ENCODE data around the gene ASPHD2. TPM values are rescaled to one million over a fixed set of nuclear protein-coding genes. Genes with fewer than 3 reads are reported as not detected.

The ASPHD2 gene
- total and polyA plus RNA-seq, 2 of the 13 experiments (the other 11 are each of a cell fraction or from before 2014, with no cell fraction given): 0.04 TPM

DNA sequence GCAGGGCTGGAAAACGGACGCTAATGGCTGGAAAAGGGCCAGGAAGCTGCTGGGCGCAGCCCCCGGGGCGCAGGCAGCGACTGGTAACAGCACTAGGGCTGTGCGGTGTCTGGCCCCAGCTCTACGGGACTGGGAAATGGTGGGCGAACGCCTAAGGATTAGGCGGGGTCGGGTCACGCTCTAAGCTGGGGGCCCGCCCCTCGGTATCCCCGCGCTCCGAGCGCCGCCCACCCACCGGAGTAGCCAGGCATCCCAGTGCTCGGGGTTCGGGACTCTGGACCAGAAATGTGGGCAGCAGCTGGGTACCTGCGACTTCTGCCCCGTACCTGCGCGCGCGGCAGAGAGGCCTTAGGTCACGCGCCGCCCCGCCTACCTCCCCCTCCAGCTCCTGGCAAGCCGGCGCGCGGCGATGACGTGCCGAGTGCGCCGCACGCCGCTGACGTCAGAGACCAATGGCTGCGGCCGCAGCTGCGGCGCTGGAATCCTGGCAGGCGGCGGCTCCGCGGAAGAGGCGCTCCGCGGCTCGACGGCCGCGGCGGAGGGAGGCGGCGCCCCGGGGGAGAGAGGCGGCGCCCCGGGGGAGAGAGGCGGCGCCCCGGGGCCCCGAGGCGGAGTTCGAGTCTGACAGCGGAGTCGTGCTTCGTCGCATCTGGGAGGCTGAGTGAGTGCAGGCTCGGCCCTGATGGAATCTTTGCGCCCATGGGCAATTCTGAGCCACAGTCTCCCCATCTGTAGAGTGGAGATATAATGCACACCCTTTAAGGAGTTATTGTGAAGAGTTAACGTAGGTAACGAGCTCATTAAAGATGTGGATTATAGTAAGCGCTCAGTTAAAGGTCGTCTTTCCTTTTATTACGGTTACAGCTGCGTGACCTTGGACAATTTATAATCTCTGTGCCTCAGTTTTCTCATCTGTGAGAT, 54.6 kb downstream of the ASPHD2 start, which contains the start of the genes HPS4 and SRRD (continued):
- TF ChIP-seq DZIP1 (CRISPR knock-in tag; IDR thresholded peaks at IDR 0.05) (0 out of 2 replicates have a peak, but pooled peaks have one; percentile 61), RBAK (CRISPR knock-in tag; IDR thresholded peaks at IDR 0.05) (no peak), YEATS4 (CRISPR knock-in tag; IDR thresholded peaks at IDR 0.05; ENCODE audit: borderline replicate concordance) (peak; percentile 95), POGZ (CRISPR knock-in tag; IDR thresholded peaks at IDR 0.05) (peak; percentile 82), ZNF329 (CRISPR knock-in tag; IDR thresholded peaks at IDR 0.05; ENCODE audit: low read depth) (peak; percentile 20; the same call in 1 of the 2 replicates), POLR2A (IDR thresholded peaks at IDR 0.05; ENCODE audit: insufficient read depth in 1 of 2, low read depth in 2 of 2, low read length in 2 of 2) (peak; percentile 80 to 96), FOXJ3 (CRISPR knock-in tag; IDR thresholded peaks at IDR 0.05; ENCODE audit: borderline replicate concordance) (no peak), ZNF788 (CRISPR knock-in tag; IDR thresholded peaks at IDR 0.05; ENCODE audit: borderline replicate concordance) (peak; percentile 93), ZSCAN29 (CRISPR knock-in tag; conservative IDR thresholded peaks at IDR 0.05) (no peak), ZNF44 (CRISPR knock-in tag; IDR thresholded peaks at IDR 0.05) (0 out of 2 replicates have a peak, but pooled peaks have one; percentile 62), SMAD9 (CRISPR knock-in tag; IDR thresholded peaks at IDR 0.05) (no peak), SKIL (CRISPR knock-in tag; IDR thresholded peaks at IDR 0.05; ENCODE audit: borderline replicate concordance) (0 out of 2 replicates have a peak, but pooled peaks have one; percentile 26), ZNF12 (CRISPR knock-in tag; IDR thresholded peaks at IDR 0.05) (no peak), CBFB (CRISPR knock-in tag; IDR thresholded peaks at IDR 0.05) (peak; percentile 94), ZNF484 (CRISPR knock-in tag; IDR thresholded peaks at IDR 0.05; ENCODE audit: borderline replicate concordance, low read depth) (no peak), MZF1 (CRISPR knock-in tag; IDR thresholded peaks at IDR 0.05; ENCODE audit: borderline replicate concordance) (0 out of 2 replicates have a peak, but pooled peaks have one; percentile 65), CCAR2 (optimal IDR thresholded peaks at IDR 0.05; ENCODE audit: low read depth, low read length) (peak; percentile 15), DBP (CRISPR knock-in tag; IDR thresholded peaks at IDR 0.05; ENCODE audit: not compliant biosample characterization) (no peak), ZNF614 (CRISPR knock-in tag; IDR thresholded peaks at IDR 0.05; ENCODE audit: borderline replicate concordance) (0 out of 2 replicates have a peak, but pooled peaks have one; percentile 68), ISX (CRISPR knock-in tag; conservative IDR thresholded peaks at IDR 0.05) (no peak), CCDC6 (CRISPR knock-in tag; IDR thresholded peaks at IDR 0.05) (0 out of 2 replicates have a peak, but pooled peaks have one; percentile 27)
- TF ChIP-seq, protein P1, sequence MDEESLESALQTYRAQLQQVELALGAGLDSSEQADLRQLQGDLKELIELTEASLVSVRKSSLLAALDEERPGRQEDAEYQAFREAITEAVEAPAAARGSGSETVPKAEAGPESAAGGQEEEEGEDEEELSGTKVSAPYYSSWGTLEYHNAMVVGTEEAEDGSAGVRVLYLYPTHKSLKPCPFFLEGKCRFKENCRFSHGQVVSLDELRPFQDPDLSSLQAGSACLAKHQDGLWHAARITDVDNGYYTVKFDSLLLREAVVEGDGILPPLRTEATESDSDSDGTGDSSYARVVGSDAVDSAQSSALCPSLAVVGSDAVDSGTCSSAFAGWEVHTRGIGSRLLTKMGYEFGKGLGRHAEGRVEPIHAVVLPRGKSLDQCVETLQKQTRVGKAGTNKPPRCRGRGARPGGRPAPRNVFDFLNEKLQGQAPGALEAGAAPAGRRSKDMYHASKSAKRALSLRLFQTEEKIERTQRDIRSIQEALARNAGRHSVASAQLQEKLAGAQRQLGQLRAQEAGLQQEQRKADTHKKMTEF (CRISPR knock-in tag; IDR thresholded peaks at IDR 0.05): peak; percentile 89; the same call in 1 of the 2 replicates

All from HepG2 (cell line).